Measurements from ENCODE around the gene MAML3. TPM values are rescaled to one million over a fixed set of nuclear protein-coding genes. Genes with fewer than 3 reads are reported as not detected.

Gene MAML3
- total and polyA plus RNA-seq, 2 of the 13 experiments (the other 11 are each of a cell fraction or from before 2014, with no cell fraction given) = 0.05 to 0.13 TPM

DNA sequence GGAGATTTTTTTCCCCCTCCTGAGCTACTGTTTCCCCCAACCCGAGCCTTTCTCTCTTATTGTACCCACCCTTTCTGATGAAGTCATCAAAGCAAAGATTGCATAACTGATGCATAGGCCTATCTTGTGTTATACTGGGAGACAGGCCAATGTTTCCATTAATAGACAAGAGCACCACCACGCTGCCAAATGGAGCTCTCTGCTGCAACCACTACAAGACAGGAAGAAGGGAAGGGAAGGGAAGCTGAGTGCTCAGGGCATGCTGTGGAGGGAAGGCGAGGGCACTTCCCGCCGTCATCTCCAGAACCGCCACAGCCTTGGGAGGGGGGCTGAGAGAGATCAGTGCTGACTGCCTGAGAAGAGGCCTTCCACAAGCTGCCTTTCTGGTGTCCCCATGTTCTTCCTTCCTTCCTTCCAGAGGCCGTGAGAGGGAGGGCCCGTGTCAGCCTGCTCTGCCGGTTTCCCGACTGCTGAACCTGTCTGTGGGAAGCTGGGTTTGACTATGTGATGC, 413.4 kb downstream of the MAML3 start (continued):
- TF ChIP-seq, protein P1, sequence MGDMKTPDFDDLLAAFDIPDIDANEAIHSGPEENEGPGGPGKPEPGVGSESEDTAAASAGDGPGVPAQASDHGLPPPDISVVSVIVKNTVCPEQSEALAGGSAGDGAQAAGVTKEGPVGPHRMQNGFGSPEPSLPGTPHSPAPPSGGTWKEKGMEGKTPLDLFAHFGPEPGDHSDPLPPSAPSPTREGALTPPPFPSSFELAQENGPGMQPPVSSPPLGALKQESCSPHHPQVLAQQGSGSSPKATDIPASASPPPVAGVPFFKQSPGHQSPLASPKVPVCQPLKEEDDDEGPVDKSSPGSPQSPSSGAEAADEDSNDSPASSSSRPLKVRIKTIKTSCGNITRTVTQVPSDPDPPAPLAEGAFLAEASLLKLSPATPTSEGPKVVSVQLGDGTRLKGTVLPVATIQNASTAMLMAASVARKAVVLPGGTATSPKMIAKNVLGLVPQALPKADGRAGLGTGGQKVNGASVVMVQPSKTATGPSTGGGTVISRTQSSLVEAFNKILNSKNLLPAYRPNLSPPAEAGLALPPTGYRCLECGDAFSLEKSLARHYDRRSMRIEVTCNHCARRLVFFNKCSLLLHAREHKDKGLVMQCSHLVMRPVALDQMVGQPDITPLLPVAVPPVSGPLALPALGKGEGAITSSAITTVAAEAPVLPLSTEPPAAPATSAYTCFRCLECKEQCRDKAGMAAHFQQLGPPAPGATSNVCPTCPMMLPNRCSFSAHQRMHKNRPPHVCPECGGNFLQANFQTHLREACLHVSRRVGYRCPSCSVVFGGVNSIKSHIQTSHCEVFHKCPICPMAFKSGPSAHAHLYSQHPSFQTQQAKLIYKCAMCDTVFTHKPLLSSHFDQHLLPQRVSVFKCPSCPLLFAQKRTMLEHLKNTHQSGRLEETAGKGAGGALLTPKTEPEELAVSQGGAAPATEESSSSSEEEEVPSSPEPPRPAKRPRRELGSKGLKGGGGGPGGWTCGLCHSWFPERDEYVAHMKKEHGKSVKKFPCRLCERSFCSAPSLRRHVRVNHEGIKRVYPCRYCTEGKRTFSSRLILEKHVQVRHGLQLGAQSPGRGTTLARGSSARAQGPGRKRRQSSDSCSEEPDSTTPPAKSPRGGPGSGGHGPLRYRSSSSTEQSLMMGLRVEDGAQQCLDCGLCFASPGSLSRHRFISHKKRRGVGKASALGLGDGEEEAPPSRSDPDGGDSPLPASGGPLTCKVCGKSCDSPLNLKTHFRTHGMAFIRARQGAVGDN (CRISPR knock-in tag; IDR thresholded peaks at IDR 0.05) = peak; percentile 75
- peak; percentile 55 for TF ChIP-seq ELF1 (CRISPR knock-in tag; IDR thresholded peaks at IDR 0.05)
- peak; percentile 97 for TF ChIP-seq ZNF644 (CRISPR knock-in tag; IDR thresholded peaks at IDR 0.05; ENCODE audit: low read depth)
- no peak for TF ChIP-seq MZF1 (CRISPR knock-in tag; IDR thresholded peaks at IDR 0.05; ENCODE audit: borderline replicate concordance)
- TF ChIP-seq EP300 (IDR thresholded peaks at IDR 0.05; ENCODE audit: low read depth in 2 of 2, low read length in 2 of 2) = no peak; a peak in 1 of 4 replicates
- TF ChIP-seq EP300 (CRISPR knock-in tag; IDR thresholded peaks at IDR 0.05; ENCODE audit: borderline replicate concordance) = peak; percentile 37; the same call in 1 of the 2 replicates
- TF ChIP-seq ZNF337 (CRISPR knock-in tag; IDR thresholded peaks at IDR 0.05; ENCODE audit: borderline replicate concordance, low read depth) = 0 out of 2 replicates have a peak, but pooled peaks have one; percentile 18
- TF ChIP-seq RBM22 (optimal IDR thresholded peaks at IDR 0.05; ENCODE audit: low read length) = peak; percentile 55
- no peak for TF ChIP-seq NR2F6 (IDR thresholded peaks at IDR 0.05)
- TF ChIP-seq NR2F6 (CRISPR knock-in tag; IDR thresholded peaks at IDR 0.05) = 0 out of 2 replicates have a peak, but pooled peaks have one; percentile 28
- no peak for TF ChIP-seq SIN3B (IDR thresholded peaks at IDR 0.05; ENCODE audit: low read length)
- TF ChIP-seq, protein P2, sequence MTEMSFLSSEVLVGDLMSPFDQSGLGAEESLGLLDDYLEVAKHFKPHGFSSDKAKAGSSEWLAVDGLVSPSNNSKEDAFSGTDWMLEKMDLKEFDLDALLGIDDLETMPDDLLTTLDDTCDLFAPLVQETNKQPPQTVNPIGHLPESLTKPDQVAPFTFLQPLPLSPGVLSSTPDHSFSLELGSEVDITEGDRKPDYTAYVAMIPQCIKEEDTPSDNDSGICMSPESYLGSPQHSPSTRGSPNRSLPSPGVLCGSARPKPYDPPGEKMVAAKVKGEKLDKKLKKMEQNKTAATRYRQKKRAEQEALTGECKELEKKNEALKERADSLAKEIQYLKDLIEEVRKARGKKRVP (CRISPR knock-in tag; IDR thresholded peaks at IDR 0.05) = 0 out of 4 replicates have a peak, but pooled peaks of 1 of the 2 experiments have one; percentile 39
- no peak for TF ChIP-seq YEATS2 (CRISPR knock-in tag; IDR thresholded peaks at IDR 0.05; ENCODE audit: borderline replicate concordance)
- no peak for TF ChIP-seq ZC3H13 (CRISPR knock-in tag; IDR thresholded peaks at IDR 0.05)
- TF ChIP-seq, protein P3, sequence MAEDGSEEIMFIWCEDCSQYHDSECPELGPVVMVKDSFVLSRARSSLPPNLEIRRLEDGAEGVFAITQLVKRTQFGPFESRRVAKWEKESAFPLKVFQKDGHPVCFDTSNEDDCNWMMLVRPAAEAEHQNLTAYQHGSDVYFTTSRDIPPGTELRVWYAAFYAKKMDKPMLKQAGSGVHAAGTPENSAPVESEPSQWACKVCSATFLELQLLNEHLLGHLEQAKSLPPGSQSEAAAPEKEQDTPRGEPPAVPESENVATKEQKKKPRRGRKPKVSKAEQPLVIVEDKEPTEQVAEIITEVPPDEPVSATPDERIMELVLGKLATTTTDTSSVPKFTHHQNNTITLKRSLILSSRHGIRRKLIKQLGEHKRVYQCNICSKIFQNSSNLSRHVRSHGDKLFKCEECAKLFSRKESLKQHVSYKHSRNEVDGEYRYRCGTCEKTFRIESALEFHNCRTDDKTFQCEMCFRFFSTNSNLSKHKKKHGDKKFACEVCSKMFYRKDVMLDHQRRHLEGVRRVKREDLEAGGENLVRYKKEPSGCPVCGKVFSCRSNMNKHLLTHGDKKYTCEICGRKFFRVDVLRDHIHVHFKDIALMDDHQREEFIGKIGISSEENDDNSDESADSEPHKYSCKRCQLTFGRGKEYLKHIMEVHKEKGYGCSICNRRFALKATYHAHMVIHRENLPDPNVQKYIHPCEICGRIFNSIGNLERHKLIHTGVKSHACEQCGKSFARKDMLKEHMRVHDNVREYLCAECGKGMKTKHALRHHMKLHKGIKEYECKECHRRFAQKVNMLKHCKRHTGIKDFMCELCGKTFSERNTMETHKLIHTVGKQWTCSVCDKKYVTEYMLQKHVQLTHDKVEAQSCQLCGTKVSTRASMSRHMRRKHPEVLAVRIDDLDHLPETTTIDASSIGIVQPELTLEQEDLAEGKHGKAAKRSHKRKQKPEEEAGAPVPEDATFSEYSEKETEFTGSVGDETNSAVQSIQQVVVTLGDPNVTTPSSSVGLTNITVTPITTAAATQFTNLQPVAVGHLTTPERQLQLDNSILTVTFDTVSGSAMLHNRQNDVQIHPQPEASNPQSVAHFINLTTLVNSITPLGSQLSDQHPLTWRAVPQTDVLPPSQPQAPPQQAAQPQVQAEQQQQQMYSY (CRISPR knock-in tag; IDR thresholded peaks at IDR 0.05) = no peak
- 0 out of 2 replicates have a peak, but pooled peaks have one; percentile 32 for TF ChIP-seq DNMT1 (CRISPR knock-in tag; IDR thresholded peaks at IDR 0.05)
- no peak for TF ChIP-seq RELA (CRISPR knock-in tag; IDR thresholded peaks at IDR 0.05)
- TF ChIP-seq RCOR2 (CRISPR knock-in tag; IDR thresholded peaks at IDR 0.05) = 0 out of 2 replicates have a peak, but pooled peaks have one; percentile 18
- TF ChIP-seq FOXA3 (CRISPR knock-in tag; IDR thresholded peaks at IDR 0.05) = peak; percentile 61
- TF ChIP-seq ERF (CRISPR knock-in tag; IDR thresholded peaks at IDR 0.05) = 0 out of 2 replicates have a peak, but pooled peaks have one; percentile 18
- TF ChIP-seq RARA (CRISPR knock-in tag; IDR thresholded peaks at IDR 0.05) = no peak
- TF ChIP-seq CHCHD3 (CRISPR knock-in tag; IDR thresholded peaks at IDR 0.05) = no peak
- TF ChIP-seq ZNF724P (CRISPR knock-in tag; IDR thresholded peaks at IDR 0.05; ENCODE audit: borderline replicate concordance) = no peak
- TF ChIP-seq, protein P4, sequence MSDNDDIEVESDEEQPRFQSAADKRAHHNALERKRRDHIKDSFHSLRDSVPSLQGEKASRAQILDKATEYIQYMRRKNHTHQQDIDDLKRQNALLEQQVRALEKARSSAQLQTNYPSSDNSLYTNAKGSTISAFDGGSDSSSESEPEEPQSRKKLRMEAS (IDR thresholded peaks at IDR 0.05) = 0 out of 2 replicates have a peak, but pooled peaks have one; percentile 15

All from HepG2 (cell line).